Stimulated activated naive CD8-positive, alpha-beta T cell treated with anti-CD3 and anti-CD28 coated beads, Interleukin-15, Interleukin-2, amounts not matched to agents 100 ng/mL and 50 ng/mL, for 24 hours (primary cell): ENCODE measurements around the gene NXT2.

Source experiments
- H3K27ac Mint-ChIP-seq: one replicate; pipeline ENCODE4 v1.8.0; 2021; ENCODE audit warnings: mild to moderate bottlenecking, mixed read lengths
- H3K27me3 Mint-ChIP-seq: one replicate; pipeline ENCODE4 v1.8.0; 2021; ENCODE audit warnings: mixed read lengths
- H3K36me3 Mint-ChIP-seq: one replicate; pipeline ENCODE4 v1.8.0; 2021; ENCODE audit warnings: low read depth, mixed read lengths
- H3K4me1 Mint-ChIP-seq: one replicate; pipeline ENCODE4 v1.8.0; 2021; ENCODE audit warnings: low read depth, mixed read lengths
- H3K4me3 Mint-ChIP-seq: one replicate; pipeline ENCODE4 v1.8.0; 2021; ENCODE audit warnings: mild to moderate bottlenecking, mixed read lengths
- H3K9me3 Mint-ChIP-seq: one replicate; pipeline ENCODE4 v1.8.0; 2021; ENCODE audit warnings: mixed read lengths

The NXT2 gene

DNA sequence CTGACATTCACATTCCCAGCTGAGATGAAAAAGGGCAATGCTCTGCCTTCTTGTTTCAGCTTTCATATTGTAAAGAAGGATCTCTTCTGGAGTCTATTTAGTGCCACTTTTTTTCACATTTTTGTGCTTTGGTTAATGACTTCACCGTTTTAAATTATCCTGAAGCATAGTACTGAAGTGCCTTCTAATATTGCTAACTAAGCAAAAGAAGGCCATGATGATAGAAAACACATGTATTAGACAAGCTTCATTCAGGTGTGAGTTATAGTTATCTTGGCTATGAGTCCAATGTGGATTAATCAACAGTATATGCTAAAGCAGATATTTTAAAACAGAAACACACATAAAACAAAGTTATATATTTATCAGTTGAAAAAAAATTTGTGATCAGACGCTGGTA lies 40.4 kb downstream of the NXT2 start:
- Mint-ChIP-seq H3K27me3 (no peaks in the 10 kb centered on the region), H3K4me1 (no peaks in the 10 kb centered on the region), H3K36me3 (no peaks in the 10 kb centered on the region), H3K4me3 (no peak overlapping the region), H3K27ac (no peak overlapping the region), H3K9me3 (no peaks in the 10 kb centered on the region)

DNA sequence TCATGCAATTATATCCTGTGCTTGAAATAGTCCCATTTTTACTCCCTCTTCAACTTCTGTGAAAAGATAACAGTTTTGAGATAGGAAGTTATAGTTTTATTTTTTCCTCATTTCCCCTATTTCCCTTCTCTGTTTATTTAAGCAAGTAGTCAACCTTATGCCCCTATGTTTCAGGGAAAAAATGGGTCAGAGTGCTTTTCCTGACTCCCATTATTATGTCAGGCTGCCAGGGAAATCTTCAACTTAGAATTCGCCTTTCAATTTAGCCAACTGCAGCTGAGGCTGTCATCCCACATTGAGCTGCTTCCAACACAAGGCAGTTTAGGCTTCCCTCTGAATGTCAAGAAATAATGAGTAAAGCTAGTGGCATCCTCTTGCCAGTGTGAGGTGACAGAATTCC lies 42.3 kb downstream of the NXT2 start:
- Mint-ChIP-seq H3K4me3 (no peak overlapping the region), H3K4me1 (no peaks in the 10 kb centered on the region), H3K27ac (no peak overlapping the region), H3K27me3 (no peaks in the 10 kb centered on the region), H3K36me3 (no peaks in the 10 kb centered on the region), H3K9me3 (no peaks in the 10 kb centered on the region)

DNA sequence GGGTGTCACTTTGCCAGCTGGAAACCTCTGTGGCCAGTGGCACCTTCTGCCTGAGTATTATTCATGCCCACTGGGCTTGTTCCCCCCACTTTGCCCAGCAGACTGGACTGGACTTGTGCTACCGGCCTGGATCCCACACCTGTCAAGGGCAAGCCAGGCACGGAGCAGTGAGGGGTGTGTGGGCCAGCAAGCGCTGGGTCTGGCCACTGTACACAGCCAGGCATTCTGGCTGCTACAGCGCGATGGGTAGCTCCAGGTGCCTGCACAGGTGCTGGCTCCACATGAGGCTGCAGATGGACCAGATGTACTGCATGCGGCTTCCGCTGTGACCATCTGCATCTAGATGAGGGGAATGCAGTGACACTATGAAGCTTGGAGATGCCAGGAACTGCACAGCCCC lies 48.8 kb downstream of the NXT2 start:
- Mint-ChIP-seq H3K27ac (no peak overlapping the region), H3K4me3 (no peak overlapping the region), H3K9me3 (no peaks in the 10 kb centered on the region), H3K4me1 (no peaks in the 10 kb centered on the region), H3K27me3 (no peaks in the 10 kb centered on the region), H3K36me3 (no peaks in the 10 kb centered on the region)

DNA sequence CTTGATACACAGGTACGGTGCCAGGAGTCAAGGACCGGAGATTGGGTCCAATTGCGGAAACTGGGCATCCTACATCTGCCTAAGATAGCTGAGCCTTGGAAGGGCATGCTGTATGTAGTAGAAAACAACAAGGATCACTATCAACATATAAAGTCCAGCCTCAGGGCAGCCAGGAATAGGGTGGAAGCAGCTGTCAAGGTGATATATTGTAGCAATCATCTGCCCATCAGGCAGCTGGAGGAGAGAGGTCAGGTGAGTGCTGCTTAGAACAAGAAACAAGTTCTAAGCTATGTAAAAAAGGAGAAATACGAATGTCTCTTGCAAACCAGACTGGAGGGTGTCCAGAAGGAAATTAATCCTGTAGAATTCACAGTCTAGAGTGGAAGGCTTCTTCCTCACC lies 53.5 kb downstream of the NXT2 start:
- H3K27me3 Mint-ChIP-seq, result peaks cover 3% of the 10 kb centered on the region
- H3K36me3 Mint-ChIP-seq, result no peaks in the 10 kb centered on the region
- H3K9me3 Mint-ChIP-seq, result no peaks in the 10 kb centered on the region
- H3K4me3 Mint-ChIP-seq, result no peak overlapping the region
- no peaks in the 10 kb centered on the region for H3K4me1 Mint-ChIP-seq
- no peak overlapping the region for H3K27ac Mint-ChIP-seq
